ENCODE results near the gene PGPEP1.

The PGPEP1 gene

GRCh38 chr19:18308948-18309325 lies 31.5 kb upstream of the PGPEP1 start:
- TF ChIP-seq FOXP2 (optimal IDR thresholded peaks at IDR 0.05; ENCODE audit: borderline replicate concordance, extremely low read depth, extremely low read length, insufficient read depth) (no peak), SIN3A (IDR thresholded peaks at IDR 0.05; ENCODE audit: borderline replicate concordance, insufficient read depth, low read length) (no peak), POLR2AphosphoS5 (IDR thresholded peaks at IDR 0.05; ENCODE audit: low read depth, low read length) (no peak), TAF1 (IDR thresholded peaks at IDR 0.05; ENCODE audit: borderline replicate concordance, insufficient read depth, low read length) (no peak)
- TF ChIP-seq, protein P1, sequence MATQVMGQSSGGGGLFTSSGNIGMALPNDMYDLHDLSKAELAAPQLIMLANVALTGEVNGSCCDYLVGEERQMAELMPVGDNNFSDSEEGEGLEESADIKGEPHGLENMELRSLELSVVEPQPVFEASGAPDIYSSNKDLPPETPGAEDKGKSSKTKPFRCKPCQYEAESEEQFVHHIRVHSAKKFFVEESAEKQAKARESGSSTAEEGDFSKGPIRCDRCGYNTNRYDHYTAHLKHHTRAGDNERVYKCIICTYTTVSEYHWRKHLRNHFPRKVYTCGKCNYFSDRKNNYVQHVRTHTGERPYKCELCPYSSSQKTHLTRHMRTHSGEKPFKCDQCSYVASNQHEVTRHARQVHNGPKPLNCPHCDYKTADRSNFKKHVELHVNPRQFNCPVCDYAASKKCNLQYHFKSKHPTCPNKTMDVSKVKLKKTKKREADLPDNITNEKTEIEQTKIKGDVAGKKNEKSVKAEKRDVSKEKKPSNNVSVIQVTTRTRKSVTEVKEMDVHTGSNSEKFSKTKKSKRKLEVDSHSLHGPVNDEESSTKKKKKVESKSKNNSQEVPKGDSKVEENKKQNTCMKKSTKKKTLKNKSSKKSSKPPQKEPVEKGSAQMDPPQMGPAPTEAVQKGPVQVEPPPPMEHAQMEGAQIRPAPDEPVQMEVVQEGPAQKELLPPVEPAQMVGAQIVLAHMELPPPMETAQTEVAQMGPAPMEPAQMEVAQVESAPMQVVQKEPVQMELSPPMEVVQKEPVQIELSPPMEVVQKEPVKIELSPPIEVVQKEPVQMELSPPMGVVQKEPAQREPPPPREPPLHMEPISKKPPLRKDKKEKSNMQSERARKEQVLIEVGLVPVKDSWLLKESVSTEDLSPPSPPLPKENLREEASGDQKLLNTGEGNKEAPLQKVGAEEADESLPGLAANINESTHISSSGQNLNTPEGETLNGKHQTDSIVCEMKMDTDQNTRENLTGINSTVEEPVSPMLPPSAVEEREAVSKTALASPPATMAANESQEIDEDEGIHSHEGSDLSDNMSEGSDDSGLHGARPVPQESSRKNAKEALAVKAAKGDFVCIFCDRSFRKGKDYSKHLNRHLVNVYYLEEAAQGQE (IDR thresholded peaks at IDR 0.05; ENCODE audit: insufficient read depth in 1 of 2, low read depth in 2 of 2, low read length in 2 of 2) = no peak

- no peak for TF ChIP-seq POLR2AphosphoS5 (IDR thresholded peaks at IDR 0.05; ENCODE audit: low read depth, low read length)
- no peak for TF ChIP-seq FOXP2 (optimal IDR thresholded peaks at IDR 0.05; ENCODE audit: borderline replicate concordance, extremely low read depth, extremely low read length, insufficient read depth)
- TF ChIP-seq, protein P1 (IDR thresholded peaks at IDR 0.05; ENCODE audit: insufficient read depth in 1 of 2, low read depth in 2 of 2, low read length in 2 of 2) = no peak
- no peak for TF ChIP-seq SIN3A (IDR thresholded peaks at IDR 0.05; ENCODE audit: borderline replicate concordance, insufficient read depth, low read length)
- TF ChIP-seq TAF1 (IDR thresholded peaks at IDR 0.05; ENCODE audit: borderline replicate concordance, insufficient read depth, low read length) = no peak
Measured at GRCh38 chr19:18309525-18310064, 30.8 kb upstream of the PGPEP1 start.

GRCh38 chr19:18310118-18310909 lies 30.1 kb upstream of the PGPEP1 start:
- no peak for TF ChIP-seq SIN3A (IDR thresholded peaks at IDR 0.05; ENCODE audit: borderline replicate concordance, insufficient read depth, low read length)
- TF ChIP-seq, protein P1 (IDR thresholded peaks at IDR 0.05; ENCODE audit: insufficient read depth in 1 of 2, low read depth in 2 of 2, low read length in 2 of 2) = no peak
- TF ChIP-seq FOXP2 (optimal IDR thresholded peaks at IDR 0.05; ENCODE audit: borderline replicate concordance, extremely low read depth, extremely low read length, insufficient read depth) = no peak
- no peak for TF ChIP-seq TAF1 (IDR thresholded peaks at IDR 0.05; ENCODE audit: borderline replicate concordance, insufficient read depth, low read length)
- no peak for TF ChIP-seq POLR2AphosphoS5 (IDR thresholded peaks at IDR 0.05; ENCODE audit: low read depth, low read length)

GRCh38 chr19:18310966-18311365 lies 29.4 kb upstream of the PGPEP1 start:
- no peak for TF ChIP-seq SIN3A (IDR thresholded peaks at IDR 0.05; ENCODE audit: borderline replicate concordance, insufficient read depth, low read length)

- TF ChIP-seq POLR2AphosphoS5 (IDR thresholded peaks at IDR 0.05; ENCODE audit: low read depth, low read length) = no peak
- TF ChIP-seq, protein P1 (IDR thresholded peaks at IDR 0.05; ENCODE audit: insufficient read depth in 1 of 2, low read depth in 2 of 2, low read length in 2 of 2) = no peak
- no peak for TF ChIP-seq TAF1 (IDR thresholded peaks at IDR 0.05; ENCODE audit: borderline replicate concordance, insufficient read depth, low read length)
- TF ChIP-seq SIN3A (IDR thresholded peaks at IDR 0.05; ENCODE audit: borderline replicate concordance, insufficient read depth, low read length) = no peak
- no peak for TF ChIP-seq FOXP2 (optimal IDR thresholded peaks at IDR 0.05; ENCODE audit: borderline replicate concordance, extremely low read depth, extremely low read length, insufficient read depth)
Measured at GRCh38 chr19:18311502-18312091, 28.8 kb upstream of the PGPEP1 start.

Measured in PFSK-1 (cell line).